Spinal cord (tissue), 10 donors: ENCODE measurements around the gene GET4. TPM values are rescaled to one million over a fixed set of nuclear protein-coding genes. Genes with fewer than 3 reads are reported as not detected.

ENCODE experiments used
- DNase-seq, 6 donors: peaks; one replicate each; pipeline versions ENCODE4 v3.0.0 to v3.0.0-alpha.2; 2013 to 2015; ENCODE audit warnings: low spot score in 6 of 6, low read depth in 4 of 6
- H3K27ac ChIP-seq: one replicate; pipeline ENCODE4 v1.5.1; 2013; ENCODE audit warnings: low read depth, low read length, control low read depth
- H3K27me3 ChIP-seq: one replicate; pipeline ENCODE4 v1.6.1; 2013; ENCODE audit warnings: low read length; ENCODE audit not compliant: control insufficient read depth, insufficient read depth
- H3K36me3 ChIP-seq: one replicate; pipeline ENCODE4 v1.6.1; 2013; ENCODE audit warnings: low read length; ENCODE audit not compliant: control insufficient read depth, insufficient read depth
- H3K4me1 ChIP-seq: one replicate; pipeline ENCODE4 v1.6.1; 2013; ENCODE audit warnings: low read length; ENCODE audit not compliant: control insufficient read depth, insufficient read depth
- H3K4me3 ChIP-seq: one replicate; pipeline ENCODE4 v1.5.1; 2013; ENCODE audit warnings: low read depth, low read length, control low read depth
- H3K9me3 ChIP-seq: one replicate; pipeline ENCODE4 v1.6.1; 2013; ENCODE audit warnings: low read length; ENCODE audit not compliant: control insufficient read depth, insufficient read depth
- WGBS: methylation state at CpG from one replicate; pipeline ENCODE4 v1.1.5; 2013; ENCODE audit warnings: missing lambda C conversion rate; ENCODE audit not compliant: insufficient coverage; 5-methylcytosine and 5-hydroxymethylcytosine counted together
- polyA plus RNA-seq, 2 donors: library from polyadenylated mRNA; unstranded; fragments of 120-200 nt; gene quantifications; one replicate each; pipeline ENCODE4 v1.2.1, GENCODE V29; 2013; ENCODE audit not compliant: insufficient read length in 2 of 2
- total RNA-seq, 2 donors: library from RNA; depleted of rRNA in 1 of 2; stranded (reverse); fragments of 120-200 nt in 1 of 2; fragments of >200 nt in 1 of 2; gene quantifications; one replicate each; pipeline versions ENCODE4 v1.2.3 to v1.2.4, GENCODE V29; 2013 to 2014
- donor health status: healthy.

GET4 gene
- total and polyA plus RNA-seq, 4 donors: 17.7 to 54.3 (median 33.2) TPM

DNA sequence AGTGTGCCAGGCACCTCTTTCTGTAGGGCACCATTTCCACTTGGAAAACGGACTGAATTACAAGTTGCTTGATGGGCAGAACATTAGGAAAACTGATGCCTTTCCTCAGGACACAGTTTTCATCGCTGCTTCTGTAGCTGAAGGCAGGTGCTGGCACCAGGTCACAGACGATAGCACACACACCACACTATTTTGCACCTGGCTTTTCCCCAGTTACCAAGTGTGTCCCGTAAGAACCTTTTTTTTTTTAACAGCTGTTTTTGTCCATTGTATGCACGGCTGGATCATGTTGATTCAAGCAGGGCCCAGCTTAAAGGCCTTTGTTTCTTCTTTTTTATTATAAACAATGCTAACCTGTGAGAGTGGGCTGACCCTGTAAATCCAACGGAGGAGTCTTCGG, 1.3 kb upstream of the GET4 start:
- no peaks in the 10 kb centered on the region for H3K9me3 ChIP-seq
- H3K27me3 ChIP-seq: no peaks in the 10 kb centered on the region
- H3K27ac ChIP-seq: no peak overlapping the region
- peaks cover 29% of the 10 kb centered on the region for H3K4me1 ChIP-seq
- DNase-seq: no peak
- H3K4me3 ChIP-seq: no peak overlapping the region
- WGBS: 81% methylated on average over 6 of the region's 7 CpGs
- H3K36me3 ChIP-seq: peaks cover 59% of the 10 kb centered on the region

DNA sequence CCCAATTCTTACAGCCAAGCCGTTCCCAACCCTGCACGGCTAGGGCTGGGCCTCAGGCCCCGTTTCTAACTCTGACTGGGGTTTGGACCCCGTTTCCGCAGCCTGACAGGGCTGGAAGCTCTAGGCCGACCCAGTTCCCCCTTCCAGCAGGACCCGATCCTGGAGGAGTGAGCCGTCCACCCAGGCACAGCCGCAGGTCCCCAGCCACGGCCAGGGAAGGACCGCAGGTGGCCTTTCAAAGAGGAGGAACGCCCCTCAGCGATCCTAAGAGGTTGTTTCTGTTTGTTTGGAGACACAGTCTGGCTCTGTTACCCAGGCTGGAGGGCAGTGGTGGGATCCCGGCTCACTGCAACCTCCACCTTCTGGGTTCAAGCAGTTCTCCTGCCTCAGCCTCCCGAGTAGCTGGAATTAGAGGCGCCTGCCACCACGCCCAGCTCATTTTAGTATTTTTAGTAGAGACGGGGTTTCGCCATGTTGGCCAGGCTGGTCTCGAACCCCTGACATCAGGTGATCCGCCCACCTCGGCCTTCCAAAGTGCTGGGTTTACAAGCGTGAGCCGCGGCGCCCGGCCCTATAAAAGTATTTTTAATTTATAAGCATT, 778 bp upstream of the GET4 start:
- H3K36me3 ChIP-seq: peaks cover 57% of the 10 kb centered on the region
- H3K27me3 ChIP-seq: no peaks in the 10 kb centered on the region
- H3K9me3 ChIP-seq: no peaks in the 10 kb centered on the region
- H3K4me3 ChIP-seq: peak overlapping the region; percentile 36
- WGBS: 87% methylated on average over 14 of the region's 27 CpGs
- no peak for DNase-seq
- H3K4me1 ChIP-seq: peaks cover 29% of the 10 kb centered on the region
- peak overlapping the region; percentile 69 for H3K27ac ChIP-seq

DNA sequence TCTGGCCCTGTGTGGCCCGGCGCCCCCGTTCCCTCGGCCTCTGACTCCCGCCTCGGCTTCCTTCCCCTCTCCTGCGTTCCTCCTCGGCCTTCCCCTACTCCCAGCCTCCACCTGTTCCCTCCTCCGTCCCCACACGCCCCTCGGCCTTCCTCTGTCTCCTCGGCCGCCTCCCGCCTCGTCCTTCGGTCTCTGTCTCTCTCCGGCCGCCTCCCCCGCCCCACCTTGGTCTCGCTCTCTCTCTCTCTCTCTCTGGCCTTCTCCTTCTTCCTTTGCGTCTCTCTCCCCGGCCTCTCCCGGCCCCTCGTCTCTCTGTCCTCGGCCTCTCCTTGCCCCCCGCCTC, 588 bp downstream of the GET4 start:
- Histone ChIP-seq H3K4me3 (peak overlapping the region; percentile 86), H3K36me3 (peaks cover 48% of the 10 kb centered on the region), H3K27me3 (no peaks in the 10 kb centered on the region), H3K9me3 (no peaks in the 10 kb centered on the region), H3K4me1 (peaks cover 29% of the 10 kb centered on the region), H3K27ac (peak overlapping the region; percentile 75)
- WGBS: 0% methylated on average over 25 of the region's 26 CpGs
- no peak for DNase-seq

DNA sequence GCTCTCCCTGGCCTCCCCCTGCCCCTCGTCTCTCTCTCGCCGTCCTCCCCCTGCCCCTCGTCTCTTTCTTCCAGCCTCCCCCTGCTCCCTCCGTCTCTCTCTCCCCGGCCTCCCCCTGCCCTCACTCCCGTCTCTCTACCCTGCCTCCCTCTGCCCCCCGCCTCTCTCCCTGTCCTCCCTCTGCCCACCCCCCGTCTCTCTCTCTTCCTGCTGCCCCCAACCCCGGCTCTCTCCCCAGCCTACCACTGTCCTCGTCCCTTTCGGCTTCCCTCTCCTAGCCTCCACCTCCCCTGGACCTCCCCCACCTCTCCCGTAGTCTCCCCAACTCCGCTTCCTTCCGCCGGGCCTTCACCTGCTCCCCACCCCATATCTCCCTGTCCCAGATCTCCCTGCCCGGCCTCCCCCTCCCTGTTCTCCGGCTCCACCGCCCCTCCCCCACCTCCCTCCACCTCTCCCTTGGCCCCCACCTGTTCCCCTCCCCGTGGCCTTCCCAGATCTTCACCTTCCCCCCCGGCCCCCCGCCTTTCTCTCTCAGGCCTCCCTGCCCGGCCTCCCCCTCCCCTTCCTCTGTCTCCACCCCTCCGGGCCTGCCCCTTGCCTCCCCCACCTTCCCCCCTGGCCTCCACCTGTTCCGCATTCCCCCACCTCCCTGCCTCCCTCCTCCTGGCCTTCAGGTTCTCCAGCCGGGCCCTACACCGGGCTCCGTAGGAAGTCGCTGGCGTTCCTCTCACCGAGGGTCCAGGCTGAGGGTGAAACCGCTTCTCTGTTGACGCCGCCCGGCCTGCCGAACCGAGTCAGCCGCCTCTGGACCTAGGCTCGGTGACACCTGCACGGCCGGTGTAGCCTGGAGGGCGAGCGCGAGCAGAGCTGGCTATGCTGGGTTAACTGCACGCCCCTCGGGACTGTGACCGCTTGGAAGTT, 1.2 kb downstream of the GET4 start:
- Histone ChIP-seq H3K27me3 (no peaks in the 10 kb centered on the region), H3K4me3 (peak overlapping the region; percentile 86), H3K27ac (peak overlapping the region; percentile 75), H3K4me1 (peaks cover 29% of the 10 kb centered on the region), H3K9me3 (no peaks in the 10 kb centered on the region), H3K36me3 (peaks cover 45% of the 10 kb centered on the region)
- WGBS: 26% methylated on average over 28 of the region's 47 CpGs
- DNase-seq: no peak

DNA sequence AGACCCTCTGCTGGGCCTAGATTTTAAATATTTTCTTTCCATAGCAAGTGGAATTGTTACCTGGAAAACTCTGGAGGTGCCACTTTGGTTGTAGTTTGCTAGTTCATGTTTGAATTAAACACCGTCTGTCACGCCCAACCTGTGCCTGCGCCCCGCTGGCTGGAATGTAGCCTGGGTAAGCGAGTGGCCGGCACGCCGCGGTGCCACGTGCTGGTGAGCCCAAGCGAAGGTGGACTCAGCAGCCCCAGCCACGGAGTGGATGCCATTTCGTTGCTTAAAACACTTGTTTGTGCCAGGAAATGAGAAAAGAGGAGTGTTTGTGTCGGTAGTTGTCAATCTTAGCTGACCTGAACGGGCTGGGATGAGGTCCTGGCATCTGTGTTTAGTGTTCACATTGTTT, 2.7 kb downstream of the GET4 start:
- no peak for DNase-seq
- no peaks in the 10 kb centered on the region for H3K27me3 ChIP-seq
- WGBS: 92% methylated on average over 15 of the region's 15 CpGs
- H3K36me3 ChIP-seq: peaks cover 49% of the 10 kb centered on the region
- H3K4me3 ChIP-seq: no peak overlapping the region
- peaks cover 36% of the 10 kb centered on the region for H3K4me1 ChIP-seq
- no peaks in the 10 kb centered on the region for H3K9me3 ChIP-seq
- no peak overlapping the region for H3K27ac ChIP-seq

DNA sequence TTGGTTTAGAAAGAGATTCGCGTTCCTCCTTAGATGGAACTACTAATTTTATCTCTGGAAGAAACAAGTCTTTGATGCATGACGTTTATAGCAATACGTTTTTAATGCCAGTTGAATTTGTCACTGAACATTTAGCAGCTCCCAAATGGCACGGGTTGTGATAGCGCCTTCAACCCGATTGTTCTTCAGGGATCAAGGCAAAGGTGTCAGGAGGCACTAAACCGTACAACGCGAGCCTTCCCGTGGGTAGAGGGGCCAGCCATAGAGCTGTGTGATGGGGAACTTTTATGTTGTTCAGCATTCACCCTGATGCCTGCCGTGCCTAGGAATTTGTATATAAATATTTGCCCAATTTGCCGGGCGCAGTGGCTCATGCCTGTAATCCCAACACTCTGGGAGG, 3.4 kb downstream of the GET4 start:
- Histone ChIP-seq H3K9me3 (no peaks in the 10 kb centered on the region), H3K4me3 (no peak overlapping the region), H3K27me3 (no peaks in the 10 kb centered on the region), H3K36me3 (peaks cover 52% of the 10 kb centered on the region), H3K27ac (no peak overlapping the region), H3K4me1 (peaks cover 39% of the 10 kb centered on the region)
- WGBS: 81% methylated on average over 10 of the region's 14 CpGs
- DNase-seq: no peak

DNA sequence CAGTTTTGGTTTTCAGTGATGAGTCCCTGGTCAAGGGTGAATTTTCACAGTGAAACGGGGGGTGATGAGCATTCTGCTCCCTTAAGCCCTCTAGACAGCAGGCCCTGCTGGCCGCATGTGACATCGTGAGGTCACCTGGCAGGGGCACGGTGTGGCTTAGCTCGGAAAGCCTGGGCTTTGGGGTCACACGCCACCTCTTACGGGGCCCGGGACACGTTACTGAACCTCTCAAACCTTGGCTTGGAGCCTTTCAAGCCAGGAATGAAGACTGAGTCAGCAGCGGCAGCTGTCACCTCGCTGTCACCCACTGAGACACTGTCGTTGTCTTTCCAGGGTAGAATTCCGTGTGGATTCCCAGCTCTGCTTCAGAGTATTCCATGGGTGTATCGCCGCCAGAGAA, 4.1 kb downstream of the GET4 start:
- DNase-seq: no peak
- Histone ChIP-seq H3K9me3 (no peaks in the 10 kb centered on the region), H3K27ac (no peak overlapping the region), H3K4me3 (no peak overlapping the region), H3K36me3 (peaks cover 50% of the 10 kb centered on the region), H3K27me3 (no peaks in the 10 kb centered on the region), H3K4me1 (peaks cover 39% of the 10 kb centered on the region)
- 91% methylated on average over 15 of the region's 15 CpGs for WGBS

DNA sequence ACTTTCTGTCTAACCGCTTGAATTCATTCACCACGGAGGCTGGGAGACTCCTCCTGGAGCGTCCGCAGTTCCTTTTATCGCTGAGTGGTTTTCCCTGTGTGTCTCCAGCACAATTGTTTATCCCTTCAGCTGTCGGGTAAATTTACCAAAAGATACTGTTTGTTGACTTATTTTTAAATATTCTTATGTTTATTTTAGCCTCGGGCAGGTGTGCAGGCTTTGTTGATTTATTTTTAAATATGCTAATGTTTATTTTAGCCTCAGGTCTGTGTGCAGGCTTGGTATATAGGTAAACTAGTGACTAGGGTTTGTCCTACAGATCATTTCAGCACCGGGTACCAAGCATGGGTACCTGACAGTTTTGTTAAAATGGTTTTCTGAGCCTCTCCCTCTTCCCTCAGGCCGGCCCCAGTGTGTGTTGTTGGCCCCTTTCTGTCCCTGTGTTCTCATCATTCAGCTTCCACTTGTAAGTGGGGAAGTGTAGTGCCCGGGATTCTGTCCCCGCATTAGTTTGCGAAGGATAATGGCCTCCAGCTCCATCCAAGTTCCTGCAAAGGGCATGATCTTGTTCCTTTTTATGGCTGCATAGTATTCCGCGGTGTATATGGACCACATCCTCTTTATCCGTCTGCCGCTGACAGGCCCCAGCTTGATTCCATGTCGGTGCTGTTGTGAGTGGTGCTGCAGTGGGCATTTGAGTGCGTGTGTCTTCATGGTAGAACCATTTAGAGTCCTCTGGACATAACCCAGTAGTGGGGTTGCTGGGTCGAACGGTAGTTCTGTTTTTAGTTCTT, 5.3 kb downstream of the GET4 start:
- Histone ChIP-seq H3K4me1 (peaks cover 36% of the 10 kb centered on the region), H3K27ac (no peak overlapping the region)
- no peak for DNase-seq

DNA sequence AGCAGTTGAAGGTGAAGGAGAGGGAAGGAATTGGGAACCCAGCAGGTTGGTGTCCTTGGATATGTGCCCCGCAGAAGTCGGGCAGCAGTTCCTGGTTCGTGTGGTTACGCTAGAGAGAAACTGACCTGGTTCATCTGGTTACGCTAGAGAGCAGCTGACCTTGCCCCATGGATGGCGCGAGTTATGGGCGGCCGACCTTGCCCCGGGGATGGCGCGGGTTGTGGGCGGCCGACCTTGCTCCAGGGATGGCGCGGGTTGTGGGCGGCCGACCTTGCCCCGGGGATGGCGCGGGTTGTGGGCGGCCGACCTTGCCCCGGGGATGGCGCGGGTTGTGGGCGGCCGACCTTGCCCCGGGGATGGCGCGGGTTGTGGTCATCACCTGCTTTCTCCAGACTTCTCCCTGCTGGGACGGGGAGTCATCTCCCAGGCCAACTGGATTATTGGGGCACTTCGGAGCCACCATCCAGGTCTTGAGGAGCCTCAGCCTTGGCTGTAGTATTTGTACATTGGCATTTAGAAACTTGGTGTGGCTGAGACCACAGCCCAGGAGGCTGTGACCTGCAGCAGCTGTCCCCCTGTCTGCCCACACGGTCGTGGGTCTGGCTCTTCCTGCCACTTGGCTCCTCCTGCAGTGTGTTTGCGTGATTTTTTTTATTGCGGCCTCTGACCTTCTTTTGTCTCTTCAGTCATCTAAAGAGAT, 6.1 kb downstream of the GET4 start:
- Histone ChIP-seq H3K27me3 (no peaks in the 10 kb centered on the region), H3K27ac (no peak overlapping the region), H3K4me1 (peaks cover 36% of the 10 kb centered on the region), H3K9me3 (no peaks in the 10 kb centered on the region), H3K36me3 (peaks cover 66% of the 10 kb centered on the region), H3K4me3 (no peak overlapping the region)
- no peak for DNase-seq
- WGBS: 94% methylated on average over 37 of the region's 37 CpGs

More for the DNA sequence above, 5.3 kb downstream of the GET4 start:
- H3K9me3 ChIP-seq: no peaks in the 10 kb centered on the region
- no peak overlapping the region for H3K4me3 ChIP-seq
- peaks cover 58% of the 10 kb centered on the region for H3K36me3 ChIP-seq
- H3K27me3 ChIP-seq: no peaks in the 10 kb centered on the region
- WGBS: 91% methylated on average over 8 of the region's 20 CpGs
